Right ventricle myocardium inferior (tissue), 1 donor: ENCODE measurements around the gene RAB21. TPM values are rescaled to one million over a fixed set of nuclear protein-coding genes. Genes with fewer than 3 reads are reported as not detected.

Source experiments
- ATAC-seq: fragments of 200-7000 bp; cut with Tn5 transposase; one replicate; pipeline ENCODE4 v1.9.1; 2020; ENCODE audit warnings: mild to moderate bottlenecking, moderate library complexity
- DNase-seq: peaks from one replicate; pipeline ENCODE4 v3.0.0; 2021; ENCODE audit errors: missing footprints
- intact Hi-C: fragments of 100-400 bp; cut with DNase I; formaldehyde crosslinking; loops from one replicate; pipeline ENCODE4 v1.11.0; 2022
- long read RNA-seq: library from polyadenylated mRNA; unstranded; transcript quantifications from one replicate; pipeline ENCODE4 v2.0.0, GENCODE V29; 2021
- total RNA-seq: library from RNA; stranded (reverse); fragmentation: NEBNext Ultra II Directional; extraction: Animal tissue kit (Norgen Biotek cat#: 25700); gene quantifications from one replicate; pipeline ENCODE4 v1.2.1, GENCODE V29; 2021
- donor health status: DM: no; HTN: yes; CAD: no; lungs with severe emphysema.

The RAB21 gene
- 167 TPM for total RNA-seq
- long read RNA-seq, full-length matches to known transcripts: 71 of 76 reads
- long read RNA-seq, partial matches to known transcripts: 0 of 76 reads
- long read RNA-seq, other reads (novel, unspliced or antisense): 5 of 76 reads

- intact Hi-C loops: loop anchor here (2.0 kb wide), 1 partner anchor 90 kb away; the partner anchor contains the start of gene THAP2
- ATAC-seq: peak; percentile 97
Measured at GRCh38 chr12:71754461-71755145, at the start of gene RAB21. Gene RAB21, plus strand, starts transcription at chr12:71754863. Its CDS starts 267 bp downstream, at chr12:71755130.

GRCh38 chr12:71704920-71705319 is 49.7 kb upstream of the RAB21 start:
- intact Hi-C loops: no loop called here
- DNase-seq (no peak), ATAC-seq (no peak)

More at GRCh38 chr12:71754461-71755145, at the start of gene RAB21:
- peak; percentile 99 for DNase-seq

- intact Hi-C loops: no loop called here
- DNase-seq: no peak
- no peak for ATAC-seq
Measured at GRCh38 chr12:71708658-71709057, 46.0 kb upstream of the RAB21 start.

- ATAC-seq (no peak), DNase-seq (no peak)
- intact Hi-C loops: no loop called here
Measured at GRCh38 chr12:71710276-71711125, 44.2 kb upstream of the RAB21 start.

GRCh38 chr12:71718611-71719010 is 36.1 kb upstream of the RAB21 start:
- intact Hi-C loops: no loop called here
- no peak for DNase-seq
- ATAC-seq: no peak

- DNase-seq (no peak), ATAC-seq (no peak)
- intact Hi-C loops: no loop called here
Measured at GRCh38 chr12:71719647-71720370, 34.9 kb upstream of the RAB21 start.

GRCh38 chr12:71721783-71722505 is 32.7 kb upstream of the RAB21 start:
- DNase-seq (no peak), ATAC-seq (peak; percentile 39)
- intact Hi-C loops: no loop called here

GRCh38 chr12:71725011-71725410 is 29.7 kb upstream of the RAB21 start:
- ATAC-seq (no peak), DNase-seq (no peak)
- intact Hi-C loops: no loop called here

GRCh38 chr12:71726548-71726947 is 28.1 kb upstream of the RAB21 start:
- ATAC-seq: no peak
- intact Hi-C loops: no loop called here
- DNase-seq: no peak

GRCh38 chr12:71727958-71728357 is 26.7 kb upstream of the RAB21 start:
- DNase-seq (no peak), ATAC-seq (no peak)
- intact Hi-C loops: no loop called here

- ATAC-seq (no peak), DNase-seq (no peak)
- intact Hi-C loops: no loop called here
Measured at GRCh38 chr12:71730936-71731335, 23.7 kb upstream of the RAB21 start.

GRCh38 chr12:71731439-71732356 is 23.0 kb upstream of the RAB21 start:
- ATAC-seq (no peak), DNase-seq (no peak)
- intact Hi-C loops: no loop called here

- DNase-seq: no peak
- intact Hi-C loops: no loop called here
- ATAC-seq: no peak
Measured at GRCh38 chr12:71732357-71732712, 22.3 kb upstream of the RAB21 start.

- intact Hi-C loops: no loop called here
- no peak for DNase-seq
- no peak for ATAC-seq
Measured at GRCh38 chr12:71737197-71737596, 17.5 kb upstream of the RAB21 start.

- DNase-seq (no peak), ATAC-seq (no peak)
- intact Hi-C loops: no loop called here
Measured at GRCh38 chr12:71742998-71743397, 11.7 kb upstream of the RAB21 start.

- ATAC-seq: no peak
- intact Hi-C loops: loop anchor here (5.0 kb wide), 2 partner anchors 57 to 107 kb away; partner anchors contain the start of gene TMEM19
- no peak for DNase-seq
Measured at GRCh38 chr12:71744522-71745300, 10.0 kb upstream of the RAB21 start.
